ENCODE measurements around the gene RNF148.
"Not testable (repeated sequence)": the region's sequence is repeated elsewhere in the genome, so short reads cannot be mapped to it uniquely, and the experiment has no call there.

The RNF148 gene

GRCh38 chr7:122689346-122690109 is 13.2 kb downstream of the RNF148 start:
- no peak for DNase-seq

GRCh38 chr7:122688400-122688998 is 14.2 kb downstream of the RNF148 start:
- DNase-seq: no peak

GRCh38 chr7:122686360-122686878 is 16.3 kb downstream of the RNF148 start:
- no peak for DNase-seq

GRCh38 chr7:122684504-122684903 is 18.2 kb downstream of the RNF148 start:
- DNase-seq: no peak

GRCh38 chr7:122682815-122683550 is 19.7 kb downstream of the RNF148 start:
- DNase-seq: no peak

- DNase-seq: not testable (repeated sequence)
These were observed 21.5 kb downstream of the RNF148 start for GRCh38 chr7:122681186-122681585.

GRCh38 chr7:122679813-122680212 is 22.9 kb downstream of the RNF148 start:
- no peak for DNase-seq

GRCh38 chr7:122679269-122679709 is 23.4 kb downstream of the RNF148 start:
- not testable (repeated sequence) for DNase-seq

GRCh38 chr7:122677149-122677548 is 25.6 kb downstream of the RNF148 start:
- DNase-seq: no peak

- DNase-seq: no peak
These were observed 26.3 kb downstream of the RNF148 start for GRCh38 chr7:122676466-122676865.

GRCh38 chr7:122675621-122676020 is 27.1 kb downstream of the RNF148 start:
- no peak for DNase-seq

GRCh38 chr7:122675011-122675410 is 27.7 kb downstream of the RNF148 start:
- DNase-seq: no peak

- no peak for DNase-seq
These were observed 28.2 kb downstream of the RNF148 start for GRCh38 chr7:122674502-122674901.

- DNase-seq: no peak
These were observed 28.8 kb downstream of the RNF148 start for GRCh38 chr7:122673951-122674350.

GRCh38 chr7:122672536-122672935 is 30.2 kb downstream of the RNF148 start:
- no peak for DNase-seq

- DNase-seq: no peak
These were observed 39.0 kb downstream of the RNF148 start for GRCh38 chr7:122663733-122664132.

- no peak for DNase-seq
These were observed 43.9 kb downstream of the RNF148 start for GRCh38 chr7:122658856-122659255.

- no peak for DNase-seq
These were observed 49.0 kb downstream of the RNF148 start for GRCh38 chr7:122653685-122654084.

GRCh38 chr7:122652876-122653275 is 49.8 kb downstream of the RNF148 start:
- DNase-seq: no peak
